ENCODE data around the gene SETBP1. TPM values are rescaled to one million over a fixed set of nuclear protein-coding genes. Genes with fewer than 3 reads are reported as not detected.

The SETBP1 gene
- total and polyA plus RNA-seq, 2 of the 8 experiments (the other 6 are each of a cell fraction or from before 2014, with no cell fraction given): 2.0 to 6.5 TPM

- TF ChIP-seq CHD7 (IDR thresholded peaks at IDR 0.05; ENCODE audit: insufficient replicate concordance, low read length) (no peak), YY1 (IDR thresholded peaks at IDR 0.05; ENCODE audit: low read depth, low read length) (no peak), RXRA (IDR thresholded peaks at IDR 0.05; ENCODE audit: insufficient read depth, low read depth, low read length) (no peak), SIN3A (conservative IDR thresholded peaks at IDR 0.05 in 1 of 2, IDR thresholded peaks at IDR 0.05 in 1 of 2; ENCODE audit: low read depth in 1 of 2, low read length in 2 of 2) (no peak), JUND (IDR thresholded peaks at IDR 0.05; ENCODE audit: low read length) (no peak)
These were observed 323.9 kb downstream of the SETBP1 start (continued) for GRCh38 chr18:45004546-45005080.

Data from H1 (cell line).